AG10803 (cell line): ENCODE data around the gene C4orf50.

Source experiments
- DNase-seq: peaks from one replicate; pipeline ENCODE4 v3.0.0; 2010; ENCODE audit warnings: low read depth
- H3K4me3 ChIP-seq: 2 replicates; pipeline ENCODE4 v1.5.1; 2011; ENCODE audit warnings: mild to moderate bottlenecking, low read length, control low read depth
- CTCF ChIP-seq: conservative IDR thresholded peaks from 2 replicates; pipeline ENCODE4 v1.5.1; 2011; ENCODE audit warnings: mild to moderate bottlenecking, low read length, control low read depth, inconsistent platforms

Gene C4orf50

GRCh38 chr4:5970381-5971077 lies 47.7 kb downstream of the C4orf50 start:
- no peak for DNase-seq
- TF ChIP-seq CTCF: no peak
- H3K4me3 ChIP-seq: no peak overlapping the region

GRCh38 chr4:5969777-5970176 lies 48.5 kb downstream of the C4orf50 start:
- TF ChIP-seq CTCF: no peak
- no peak for DNase-seq
- no peak overlapping the region for H3K4me3 ChIP-seq

GRCh38 chr4:5969336-5969735 lies 48.9 kb downstream of the C4orf50 start:
- TF ChIP-seq CTCF: no peak
- DNase-seq: no peak

GRCh38 chr4:5968246-5968645 lies 50.0 kb downstream of the C4orf50 start:
- TF ChIP-seq CTCF: no peak
- no peak for DNase-seq
- no peak overlapping the region for H3K4me3 ChIP-seq

More at GRCh38 chr4:5969336-5969735, 48.9 kb downstream of the C4orf50 start:
- no peak overlapping the region for H3K4me3 ChIP-seq

- no peak for TF ChIP-seq CTCF
- H3K4me3 ChIP-seq: no peak overlapping the region
- DNase-seq: no peak
Observed at GRCh38 chr4:5967783-5968182, 50.4 kb downstream of the C4orf50 start.

GRCh38 chr4:5965225-5965624 lies 53.0 kb downstream of the C4orf50 start:
- no peak for TF ChIP-seq CTCF

GRCh38 chr4:5964030-5964429 lies 54.2 kb downstream of the C4orf50 start:
- no peak for DNase-seq
- TF ChIP-seq CTCF: no peak

More at GRCh38 chr4:5965225-5965624, 53.0 kb downstream of the C4orf50 start:
- no peak overlapping the region for H3K4me3 ChIP-seq
- DNase-seq: no peak

More at GRCh38 chr4:5964030-5964429, 54.2 kb downstream of the C4orf50 start:
- no peak overlapping the region for H3K4me3 ChIP-seq
